Measurements from ENCODE around the gene IRF3.
A peak's percentile ranks its signal among the peaks of the same experiment; 100 is the strongest.

Gene IRF3

DNA sequence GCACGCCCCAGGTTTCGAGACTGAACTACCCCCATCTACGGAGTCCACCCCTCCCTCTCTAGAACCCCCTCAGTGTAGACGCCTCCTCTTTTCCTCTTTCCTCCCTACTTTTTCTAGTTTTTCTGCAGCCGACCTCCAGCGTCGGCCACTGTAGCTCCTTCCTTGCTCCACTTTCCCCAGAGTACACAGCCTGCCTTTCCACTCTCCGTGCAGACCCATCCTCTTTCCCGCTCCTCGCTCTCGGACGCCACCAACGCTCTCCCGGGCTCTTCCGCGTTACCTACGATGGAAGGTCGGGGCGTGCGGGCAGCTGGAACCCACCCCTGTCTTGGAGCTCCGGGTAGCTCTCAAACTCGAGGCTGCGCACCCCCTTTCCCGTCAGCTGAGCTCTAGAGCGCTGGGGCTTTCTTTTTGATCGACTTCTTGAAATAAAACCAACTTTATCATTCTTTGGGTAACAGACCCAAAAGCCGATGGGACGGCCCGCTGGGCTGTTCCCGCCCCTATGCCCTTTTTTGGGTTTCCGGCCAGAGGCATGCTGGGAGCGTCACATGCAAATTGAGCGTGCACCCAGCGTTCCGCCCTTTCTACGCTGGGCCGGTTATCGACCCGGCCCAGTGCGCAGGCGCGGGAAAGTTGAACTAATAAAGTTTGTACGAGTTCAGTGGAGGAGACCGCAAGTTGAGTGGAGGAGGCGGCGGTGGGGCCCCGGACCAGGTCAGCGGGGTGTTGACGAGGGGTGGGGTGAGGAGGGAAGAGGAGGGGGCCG, at the start of gene IRF3, which contains the start of gene BCL2L12:
TSS of gene IRF3 (minus strand) at position 507 of the 769 bp plus-strand sequence. CDS start 1,019 bp downstream, outside the sequence.
TSS of gene BCL2L12 (plus strand) at position 583 of the 769 bp plus-strand sequence. CDS start 760 bp downstream, outside the sequence.
- DNase-seq = peak; percentile 99

DNA sequence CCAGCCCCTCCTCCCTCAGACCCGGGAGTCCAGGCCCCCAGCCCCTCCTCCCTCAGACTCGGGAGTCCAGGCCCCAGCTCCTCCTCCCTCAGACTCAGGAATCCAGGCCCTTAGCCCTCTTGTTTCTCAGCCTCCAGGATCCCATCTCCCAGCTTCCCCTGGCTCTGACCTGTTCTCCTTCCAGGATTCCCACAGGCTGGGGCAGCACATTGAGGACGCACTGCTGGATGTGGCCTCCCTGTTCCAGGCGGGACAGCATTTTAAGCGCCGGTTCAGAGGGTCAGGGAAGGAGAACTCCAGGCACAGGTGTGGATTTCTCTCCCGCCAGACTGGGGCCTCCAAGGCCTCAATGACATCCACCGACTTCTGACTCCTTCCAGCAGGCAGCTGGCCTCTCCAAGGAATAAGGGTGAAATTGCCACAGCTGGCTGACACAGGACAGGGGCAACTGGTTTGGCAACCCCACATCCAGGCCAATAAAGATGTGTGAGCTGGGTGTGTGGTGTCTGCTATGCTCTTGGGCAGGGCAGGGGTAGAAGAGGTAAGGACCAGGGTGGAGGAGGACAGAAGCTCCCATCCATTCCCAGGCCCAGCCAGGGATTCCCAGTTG, 47.7 kb upstream of the IRF3 start:
- no peak for DNase-seq

DNA sequence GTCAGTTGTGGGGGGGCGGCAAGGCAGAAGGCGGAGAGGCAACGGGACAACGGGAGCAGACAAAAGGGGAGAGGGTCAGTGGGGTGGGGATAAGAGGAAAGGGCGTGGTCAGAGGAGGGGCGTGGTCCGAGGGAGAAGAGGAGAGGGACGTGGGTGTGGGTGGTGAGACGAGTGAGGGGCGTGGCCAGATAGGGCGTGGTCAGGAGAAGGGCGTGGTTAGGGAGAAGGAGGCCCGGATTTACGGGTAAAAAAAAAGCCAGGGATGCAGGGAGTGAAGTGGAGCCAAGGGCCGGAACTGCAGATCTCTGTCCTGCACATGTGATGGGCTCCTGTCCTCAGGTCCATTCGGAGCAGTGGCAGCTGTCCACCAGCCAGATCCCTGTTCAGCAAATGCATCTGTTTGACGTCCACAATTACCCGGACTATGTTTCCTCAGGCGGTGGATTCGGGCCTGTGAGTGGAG, 46.8 kb upstream of the IRF3 start:
- no peak for DNase-seq

DNA sequence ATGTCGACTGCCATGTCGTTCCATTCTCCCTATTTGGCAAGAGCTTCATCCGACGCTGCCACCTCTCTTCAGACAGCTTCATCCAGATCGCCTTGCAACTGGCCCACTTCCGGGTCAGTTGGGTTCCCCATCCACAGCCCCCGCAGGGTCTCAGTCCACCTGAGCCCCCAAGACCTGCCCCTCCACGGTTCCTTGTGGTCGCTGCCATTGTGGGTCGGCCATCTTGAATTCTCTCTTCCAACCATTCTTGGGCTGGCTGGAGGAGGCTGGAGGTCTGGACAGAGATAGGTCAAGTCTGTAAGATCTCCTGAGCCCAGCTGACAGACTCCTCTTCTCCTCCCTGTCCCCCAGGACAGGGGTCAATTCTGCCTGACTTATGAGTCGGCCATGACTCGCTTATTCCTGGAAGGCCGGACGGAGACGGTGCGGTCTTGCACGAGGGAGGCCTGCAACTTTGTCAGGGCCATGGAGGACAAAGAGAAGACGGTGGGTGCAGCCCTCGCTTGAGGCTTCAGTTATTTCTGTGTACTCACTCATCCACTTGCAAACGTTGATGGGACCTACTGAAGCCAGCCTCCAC, 44.8 kb upstream of the IRF3 start:
- DNase-seq = no peak

DNA sequence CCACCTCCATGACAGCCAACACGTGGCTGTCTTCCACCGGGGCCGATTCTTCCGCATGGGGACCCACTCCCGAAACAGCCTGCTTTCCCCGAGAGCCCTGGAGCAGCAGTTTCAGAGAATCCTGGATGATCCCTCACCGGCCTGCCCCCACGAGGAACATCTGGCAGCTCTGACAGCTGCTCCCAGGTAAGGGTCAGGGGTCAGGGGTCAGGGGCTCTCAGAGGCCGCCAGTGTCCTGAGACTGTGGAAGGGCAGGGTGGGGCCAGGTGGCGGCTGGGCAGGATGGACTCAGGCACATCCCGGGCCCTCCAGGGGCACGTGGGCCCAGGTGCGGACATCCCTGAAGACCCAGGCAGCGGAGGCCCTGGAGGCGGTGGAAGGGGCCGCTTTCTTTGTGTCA, 40.3 kb upstream of the IRF3 start:
- DNase-seq = no peak

GRCh38 chr19:49704888-49705642, 39.4 kb upstream of the IRF3 start:
- no peak for DNase-seq

DNA sequence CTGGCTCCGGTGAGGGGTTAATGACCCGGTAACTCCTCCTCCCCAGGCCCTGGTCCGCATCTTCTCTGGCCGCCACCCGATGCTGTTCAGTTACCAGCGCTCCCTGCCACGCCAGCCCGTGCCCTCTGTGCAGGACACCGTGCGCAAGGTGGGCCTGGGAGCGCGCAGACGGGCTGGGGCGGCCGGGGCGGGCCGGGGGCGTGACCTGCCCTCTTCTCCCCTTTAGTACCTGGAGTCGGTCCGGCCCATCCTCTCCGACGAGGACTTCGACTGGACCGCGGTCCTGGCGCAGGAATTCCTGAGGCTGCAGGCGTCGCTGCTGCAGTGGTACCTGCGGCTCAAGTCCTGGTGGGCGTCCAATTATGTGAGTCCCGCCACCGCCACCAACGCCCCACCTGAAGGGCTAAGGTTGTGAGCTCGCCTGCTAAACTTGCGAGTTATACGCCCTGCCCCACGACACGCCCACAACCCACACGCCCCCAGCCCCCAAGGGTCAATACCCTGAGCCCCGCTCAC, 35.7 kb upstream of the IRF3 start:
- no peak for DNase-seq

DNA sequence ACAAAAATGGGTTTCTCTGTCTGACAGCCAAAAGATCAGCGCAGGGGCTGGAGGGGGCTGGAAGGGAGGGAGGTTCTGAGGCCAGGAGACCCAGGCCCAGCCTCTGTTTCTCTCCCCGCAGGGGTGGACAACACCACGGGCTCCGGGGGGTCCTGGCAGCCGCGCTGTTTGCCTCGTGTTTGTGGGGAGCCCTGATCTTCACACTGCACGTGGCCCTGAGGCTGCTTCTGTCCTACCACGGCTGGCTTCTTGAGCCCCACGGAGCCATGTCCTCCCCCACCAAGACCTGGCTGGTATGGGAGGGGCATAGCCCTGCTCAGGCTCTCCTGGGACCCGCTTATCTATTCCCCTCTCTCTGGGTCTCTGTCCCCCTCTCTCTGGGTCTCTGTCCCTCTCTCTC, 34.9 kb upstream of the IRF3 start:
- no peak for DNase-seq

DNA sequence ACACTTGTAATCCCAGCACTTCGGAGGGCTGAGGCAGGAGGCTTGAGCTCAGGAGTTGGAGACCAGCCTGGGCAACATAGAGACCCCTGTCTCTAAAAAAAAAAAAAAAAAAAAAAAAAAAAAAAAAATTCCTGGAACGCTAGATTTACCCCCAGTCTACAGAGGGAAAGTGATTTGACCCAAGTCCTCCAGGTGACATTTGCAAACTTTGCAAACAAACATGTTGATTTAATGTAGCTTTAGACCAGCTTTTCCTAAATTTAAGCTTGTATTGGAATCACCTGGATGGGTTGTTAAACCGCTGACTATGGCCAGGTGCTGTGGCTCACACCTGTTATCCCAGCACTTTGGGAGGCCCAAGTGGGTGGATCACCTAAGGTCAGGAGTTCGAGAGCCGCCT, 33.7 kb upstream of the IRF3 start:
- no peak for DNase-seq

GRCh38 chr19:49696865-49697264, 31.2 kb upstream of the IRF3 start:
- DNase-seq = no peak

- DNase-seq = no peak
These were observed 30.5 kb upstream of the IRF3 start for GRCh38 chr19:49696115-49696514.

GRCh38 chr19:49692147-49692506, 26.5 kb upstream of the IRF3 start:
- no peak for DNase-seq

DNA sequence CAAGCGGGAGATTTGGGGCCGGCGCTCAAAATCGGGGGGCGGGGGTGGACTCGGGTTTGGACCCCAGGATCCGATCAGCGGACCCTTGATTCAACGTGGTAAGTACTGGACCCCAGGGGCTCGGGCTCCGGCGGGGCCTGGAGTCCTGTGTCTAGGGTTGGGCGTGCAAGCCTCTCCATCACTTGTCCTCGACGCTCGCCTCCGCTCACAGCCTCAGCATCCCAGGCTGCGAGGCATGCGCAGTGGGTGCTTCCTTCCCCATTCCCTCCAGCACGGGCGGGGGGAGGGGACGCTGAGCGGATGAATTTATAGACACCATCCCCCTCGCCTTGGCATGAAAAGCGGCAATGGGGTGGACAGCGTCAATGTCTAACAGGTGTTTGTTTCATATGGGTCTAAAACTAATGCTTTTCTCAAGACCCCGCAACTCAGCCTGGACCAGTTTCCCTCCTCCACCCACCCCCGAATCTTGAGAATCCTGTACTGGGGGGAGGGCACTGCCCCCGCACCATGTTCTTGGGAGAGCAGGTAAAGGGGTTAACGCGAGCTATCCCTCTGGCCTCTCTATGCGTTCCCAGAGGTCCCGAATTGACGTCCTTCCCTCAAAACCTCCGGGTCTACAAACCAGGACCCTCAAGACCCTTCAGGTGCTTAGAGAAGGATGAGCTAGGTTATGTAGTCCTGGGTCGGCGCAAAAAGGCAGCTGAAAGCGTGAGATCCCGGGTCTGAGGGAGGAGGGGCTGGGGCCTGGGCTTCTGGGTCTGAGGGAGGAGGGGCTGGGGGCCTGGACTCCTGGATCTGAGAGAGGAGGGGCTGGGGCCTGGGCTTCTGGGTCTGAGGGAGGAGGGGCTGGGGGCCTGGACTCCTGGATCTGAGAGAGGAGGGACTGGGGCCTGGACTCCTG, 25.8 kb upstream of the IRF3 start:
- DNase-seq = peak in 1 of 2 donors; percentile 36

DNA sequence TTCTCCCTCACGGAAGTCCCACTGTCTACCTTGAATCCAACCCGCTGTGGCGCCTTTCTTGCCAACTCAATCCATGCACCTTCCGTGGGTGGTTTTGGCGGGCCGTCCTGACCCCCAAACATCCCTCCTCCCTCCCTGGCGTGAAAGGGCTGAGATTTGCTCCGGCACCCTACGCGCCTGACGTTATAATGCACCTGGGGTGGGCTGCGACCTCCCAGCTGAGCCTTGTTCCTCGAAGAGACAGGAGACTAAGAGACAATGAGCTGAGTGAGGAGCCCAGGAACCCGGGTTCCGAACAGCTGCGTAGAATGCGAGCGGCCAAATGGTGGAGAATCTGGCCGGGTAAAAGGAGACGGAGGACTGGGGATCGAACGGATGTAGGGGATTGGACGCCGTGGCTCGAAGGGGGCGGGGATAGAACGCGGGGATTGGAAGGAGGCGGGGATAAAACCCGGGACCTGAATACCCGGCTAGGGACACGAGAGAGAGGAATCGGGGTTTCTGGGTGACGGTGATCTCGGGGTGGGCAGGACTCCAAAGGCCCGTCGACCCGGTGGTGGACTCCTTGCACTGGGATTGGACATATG, 25.1 kb upstream of the IRF3 start, which contains the start of gene CPT1C:
TSS of gene CPT1C (plus strand) at position 461 of the 587 bp plus-strand sequence. CDS start 1,137 bp downstream, outside the sequence.
- peak; percentile 51 to 55 for DNase-seq

DNA sequence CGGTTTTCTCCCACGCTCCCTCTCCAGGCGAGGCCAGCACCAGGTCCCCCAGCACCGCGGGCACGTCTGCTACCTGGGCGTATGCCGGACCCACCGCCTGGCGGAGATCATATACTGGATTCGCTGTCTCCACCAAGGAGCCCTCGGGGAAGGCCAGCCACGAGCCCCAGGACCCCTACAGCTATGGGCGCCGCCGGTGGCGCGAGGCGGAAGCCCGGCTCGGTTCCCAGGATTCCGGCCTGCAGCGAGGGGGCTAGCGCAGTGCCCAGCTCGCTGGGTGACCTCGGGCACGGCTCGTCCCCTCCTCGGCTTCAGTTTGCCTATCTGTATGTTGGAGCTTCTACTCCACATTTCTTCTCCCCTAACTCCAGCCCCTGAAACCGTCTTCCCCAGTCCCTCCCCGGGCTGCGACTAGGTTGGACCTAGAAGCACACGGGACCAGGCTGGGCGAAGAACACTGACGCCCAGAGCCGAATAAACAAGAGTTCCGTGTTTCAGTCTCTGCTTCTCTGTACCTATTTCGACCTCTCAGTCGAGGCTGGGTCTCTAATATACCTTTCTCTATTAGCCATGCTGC, 24.5 kb upstream of the IRF3 start:
- no peak for DNase-seq

GRCh38 chr19:49689133-49690078, 23.7 kb upstream of the IRF3 start, which contains the start of gene ADM5:
Gene ADM5 (plus strand): TSS chr19:49689594. CDS start chr19:49689838, 244 bp downstream.
- DNase-seq = no peak

DNA sequence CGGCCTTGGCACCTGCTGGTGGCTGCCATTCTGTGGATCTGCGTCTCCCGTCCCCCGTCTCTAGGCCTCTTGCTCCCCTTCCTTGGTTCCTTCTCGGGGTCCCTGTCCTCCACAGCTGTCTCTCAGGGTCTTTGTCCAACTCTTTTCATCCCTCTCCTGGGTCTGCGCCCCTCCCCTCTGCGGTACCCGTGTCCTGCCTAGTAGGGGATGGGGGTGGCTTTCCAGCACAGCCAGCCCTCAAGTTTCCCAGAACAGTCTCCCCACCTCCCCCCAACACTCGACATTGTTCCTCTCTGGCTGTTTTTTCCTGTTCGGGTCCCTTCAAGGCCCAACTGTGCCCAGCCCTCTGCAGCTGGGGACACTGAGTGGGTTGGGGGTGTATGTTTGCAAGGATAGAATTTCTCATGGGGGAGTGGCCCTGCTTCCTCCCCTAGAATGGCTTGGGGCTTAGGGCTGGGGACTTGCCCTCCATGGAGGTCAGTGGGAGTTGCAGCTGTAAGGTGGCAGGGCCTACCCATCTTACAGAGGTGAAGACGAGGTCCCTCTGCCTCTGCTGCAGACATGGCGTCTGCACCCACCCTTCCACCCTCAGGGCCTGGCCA, 23.0 kb upstream of the IRF3 start:
- no peak for DNase-seq

- no peak for DNase-seq
These were observed 22.1 kb upstream of the IRF3 start for GRCh38 chr19:49687566-49688316.
